Peyer's patch (tissue), 4 donors: ENCODE results near the gene NAT14. TPM values are rescaled to one million over a fixed set of nuclear protein-coding genes. Genes with fewer than 3 reads are reported as not detected.

Experiments
- DNase-seq, 3 donors: peaks; one replicate each; pipeline ENCODE4 v3.0.0-alpha.2; 2017 to 2019
- H3K27ac ChIP-seq, 4 donors: fragments of 200-600 bp; sonication (generic); one replicate each; pipeline ENCODE4 v1.5.1; 2016 to 2019
- H3K27me3 ChIP-seq, 2 donors: fragments of 200-600 bp; sonication (generic); one replicate each; pipeline ENCODE4 v1.5.1; 2019
- H3K36me3 ChIP-seq, 3 donors: fragments of 200-600 bp; sonication (generic); one replicate each; pipeline ENCODE4 v1.5.1; 2016 to 2019
- H3K4me1 ChIP-seq, 4 donors: fragments of 200-600 bp; sonication (generic); one replicate each; pipeline ENCODE4 v1.5.1; 2016 to 2019
- H3K4me3 ChIP-seq, 4 donors: fragments of 200-600 bp; sonication (generic); 1 replicate in 3 of 4; 2 replicates in 1 of 4; pipeline ENCODE4 v1.5.1; 2016 to 2019; ENCODE audit warnings: mild to moderate bottlenecking in 1 of 4
- H3K9me3 ChIP-seq, 4 donors: fragments of 200-600 bp; sonication (generic); one replicate each; pipeline ENCODE4 v1.5.1; 2016 to 2019; ENCODE audit warnings: mild to moderate bottlenecking in 1 of 4
- CTCF ChIP-seq, 6 experiments: fragments of 450-650 bp in 4 of 6; fragments of 200-600 bp in 2 of 6; sonication (generic) in 1 of 6; IDR thresholded peaks; one replicate each; pipeline ENCODE4 v1.5.1; 2017 to 2019; ENCODE audit warnings: antibody characterized with exemption in 6 of 6, mild to moderate bottlenecking in 3 of 6, moderate library complexity in 1 of 6
- POLR2A ChIP-seq, 2 donors: fragments of 450-650 bp; IDR thresholded peaks; one replicate each; pipeline ENCODE4 v1.5.1; 2017; ENCODE audit warnings: antibody characterized with exemption in 2 of 2, mild to moderate bottlenecking in 2 of 2, moderate library complexity in 2 of 2
- total RNA-seq, 4 donors: library from RNA; depleted of rRNA; stranded (reverse); fragments of >200 nt; gene quantifications; one replicate each; pipeline ENCODE4 v1.1.0, GENCODE V29; 2016

Gene NAT14
- total RNA-seq, 4 donors from 2014 or later: 1.4 to 7.4 (median 3.0) TPM

- TF ChIP-seq CTCF (IDR thresholded peaks at IDR 0.05) (no peak), POLR2A (IDR thresholded peaks at IDR 0.05) (no peak)
- DNase-seq: no peak
- H3K36me3 ChIP-seq: peaks cover 0 to 27% (median 0%) of the 10 kb centered on the region in 3 donors
- peak overlapping the region; percentile 48 to 87 (median 80) for H3K27ac ChIP-seq
- H3K9me3 ChIP-seq: no peaks in the 10 kb centered on the region
- no peaks in the 10 kb centered on the region for H3K27me3 ChIP-seq
- peaks cover 0 to 42% (median 12%) of the 10 kb centered on the region in 4 donors for H3K4me1 ChIP-seq
- H3K4me3 ChIP-seq: no peak overlapping the region
These were observed 1.3 kb downstream of the NAT14 start for GRCh38 chr19:55486043-55486970.

DNA sequence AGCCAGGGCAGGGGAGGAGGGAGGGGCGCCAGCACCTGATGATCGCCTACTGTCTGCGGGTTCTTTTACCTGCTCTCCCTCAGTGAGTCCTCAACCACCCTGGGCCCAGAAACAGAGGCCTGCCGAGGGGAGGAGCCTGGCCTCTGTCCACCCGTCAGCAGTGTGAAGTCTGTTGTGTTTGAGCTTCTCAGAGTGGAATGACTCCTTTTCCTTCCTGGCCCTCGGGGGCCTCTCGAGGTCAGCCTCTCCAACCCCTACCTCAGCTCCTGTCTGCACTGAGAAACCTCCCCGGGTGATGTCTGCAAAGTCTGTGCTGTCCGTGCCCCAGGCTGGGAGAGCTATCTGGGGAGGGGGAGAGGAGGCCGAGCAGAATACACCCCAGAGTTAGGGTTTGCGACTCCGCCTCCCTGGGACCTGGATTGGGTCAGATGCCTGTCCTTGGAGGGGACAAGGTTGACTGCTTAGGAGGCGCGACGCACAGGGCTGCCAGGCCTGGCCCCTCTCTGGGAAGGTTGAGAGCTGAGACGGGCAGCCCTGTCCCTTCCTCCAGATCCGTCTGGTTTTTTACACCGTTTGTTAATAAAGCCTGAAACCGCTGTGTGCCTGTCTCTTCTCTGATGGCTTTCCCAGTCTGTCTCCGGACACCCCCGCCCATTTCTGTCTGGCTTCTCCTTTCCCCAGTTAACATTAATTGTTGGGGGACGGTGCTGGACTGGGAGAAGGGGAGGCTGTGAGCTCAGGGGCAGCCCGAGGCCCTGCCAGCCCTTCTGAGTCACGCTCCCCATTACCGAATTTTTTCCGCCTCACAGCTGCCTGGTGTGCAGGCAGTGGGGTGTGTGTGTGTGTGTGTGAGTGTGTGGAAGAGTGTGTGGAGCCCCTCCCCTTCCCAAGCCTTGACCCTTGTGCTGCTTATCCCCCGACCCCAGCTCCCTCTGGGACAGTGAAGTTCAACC, 2.3 kb downstream of the NAT14 start:
- H3K4me1 ChIP-seq: peaks cover 0 to 42% (median 12%) of the 10 kb centered on the region in 4 donors
- TF ChIP-seq POLR2A (IDR thresholded peaks at IDR 0.05) (no peak), CTCF (IDR thresholded peaks at IDR 0.05) (no peak)
- no peak overlapping the region for H3K4me3 ChIP-seq
- H3K36me3 ChIP-seq: peaks cover 0 to 20% (median 0%) of the 10 kb centered on the region in 3 donors
- H3K9me3 ChIP-seq: no peaks in the 10 kb centered on the region
- H3K27me3 ChIP-seq: no peaks in the 10 kb centered on the region
- DNase-seq: no peak
- H3K27ac ChIP-seq: peak overlapping the region; percentile 48 to 87 (median 80)

- Histone ChIP-seq H3K4me1 (peaks cover 0 to 42% (median 12%) of the 10 kb centered on the region in 4 donors), H3K36me3 (peaks cover 0 to 11% (median 0%) of the 10 kb centered on the region in 3 donors), H3K27ac (peak within 1 kb of the TSS; percentile 48 to 87 (median 80)), H3K4me3 (peak within 1 kb of the TSS in 1 of 4 donors; percentile 13), H3K27me3 (no peaks in the 10 kb centered on the region), H3K9me3 (no peaks in the 10 kb centered on the region)
- no peak for TF ChIP-seq CTCF (IDR thresholded peaks at IDR 0.05)
- TF ChIP-seq POLR2A (IDR thresholded peaks at IDR 0.05): no peak
- DNase-seq: no peak
These were observed 3.1 kb downstream of the NAT14 start, which contains the start of gene SSC5D for GRCh38 chr19:55487924-55488687. SSC5D (plus strand) TSS chr19:55488436; CDS start chr19:55488590, 154 bp downstream.

GRCh38 chr19:55488986-55489710, 4.2 kb downstream of the NAT14 start:
- no peak for TF ChIP-seq POLR2A (IDR thresholded peaks at IDR 0.05)
- no peak for TF ChIP-seq CTCF (IDR thresholded peaks at IDR 0.05)
- H3K4me3 ChIP-seq: no peak overlapping the region
- no peak for DNase-seq
- peaks cover 0 to under 1% (median 0%) of the 10 kb centered on the region in 3 donors for H3K36me3 ChIP-seq
- peak overlapping the region in 2 of 4 donors; percentile 25 to 87 for H3K27ac ChIP-seq
- no peaks in the 10 kb centered on the region for H3K27me3 ChIP-seq
- H3K4me1 ChIP-seq: peaks cover 0 to 36% (median 8%) of the 10 kb centered on the region in 4 donors
- H3K9me3 ChIP-seq: no peaks in the 10 kb centered on the region
